NCI-H187 (cell line): ENCODE measurements around the gene CABCOCO1.

Experiments
- DNase-seq, 2 experiments: peaks; one replicate each; lab custom pipeline; 2025; lab: John Stamatoyannopoulos, UW

Gene CABCOCO1

GRCh38 chr10:61786728-61787127, 124.0 kb downstream of the CABCOCO1 start:
- DNase-seq = no peak

GRCh38 chr10:61787170-61787569, 124.4 kb downstream of the CABCOCO1 start:
- no peak for DNase-seq

DNA sequence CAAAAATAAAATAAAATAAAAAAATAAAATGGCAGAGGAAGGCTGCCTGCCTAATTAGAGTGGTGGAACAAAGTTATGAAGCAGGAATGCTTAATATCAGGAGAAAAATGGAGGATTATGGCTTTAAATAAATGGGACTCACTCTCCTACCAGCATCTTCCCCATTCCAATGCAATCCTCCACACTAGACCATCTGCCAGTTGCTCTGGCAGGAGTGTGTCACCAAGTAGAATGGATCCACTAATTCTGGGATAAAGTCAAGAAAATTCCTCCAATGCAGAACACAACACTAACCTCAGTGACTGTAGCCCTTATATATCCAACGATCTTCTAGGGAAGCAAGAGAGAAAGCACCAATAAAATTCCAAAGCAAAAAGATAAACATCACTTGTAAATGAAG, 126.3 kb downstream of the CABCOCO1 start:
- DNase-seq = no peak

DNA sequence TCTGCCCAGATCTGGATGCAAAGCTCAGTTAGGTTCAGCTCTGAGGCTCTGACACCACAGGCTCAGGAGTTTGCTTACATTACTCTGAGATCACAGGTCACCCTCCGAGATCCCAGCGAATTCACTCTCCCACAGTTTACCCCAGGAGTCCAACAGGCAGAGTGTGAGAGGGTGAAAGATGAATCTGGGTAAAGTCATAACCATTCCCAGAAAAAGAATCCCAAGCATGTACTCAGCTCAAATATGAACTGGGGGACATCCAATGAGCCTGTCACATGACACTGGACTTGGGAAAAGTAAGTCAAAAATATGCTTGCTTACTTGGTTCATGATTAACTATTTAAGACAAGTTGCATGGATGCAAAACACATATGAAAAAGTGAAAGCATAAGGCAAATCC, 128.5 kb downstream of the CABCOCO1 start:
- no peak for DNase-seq

DNA sequence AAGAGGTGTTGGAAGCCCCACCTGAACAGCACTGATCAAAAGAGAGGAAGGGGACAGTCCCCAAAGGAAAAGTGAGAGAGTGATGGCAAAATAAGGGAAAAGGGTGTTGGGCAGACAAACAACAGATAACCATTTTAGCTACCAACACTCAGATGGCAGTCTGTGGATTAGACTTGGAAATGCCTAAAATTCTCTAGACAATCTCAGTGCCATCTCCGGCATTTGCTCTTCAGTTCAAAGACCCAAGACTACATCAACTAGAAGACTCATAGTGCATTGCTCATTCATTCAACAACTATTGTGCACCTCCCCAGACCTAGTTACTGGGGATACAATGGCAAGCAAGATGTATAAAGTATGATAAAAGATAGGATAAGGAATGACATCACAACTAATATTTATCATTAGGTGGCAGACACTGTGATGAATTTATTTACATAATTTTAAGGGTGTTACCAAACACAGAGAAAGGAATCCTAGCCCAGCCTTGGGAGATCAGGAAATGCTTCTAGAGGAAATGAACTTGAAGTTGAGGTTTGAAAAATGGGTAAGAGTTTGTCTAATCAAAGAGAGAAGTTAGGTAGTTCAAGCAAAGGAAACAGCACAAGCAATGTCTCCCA, 129.5 kb downstream of the CABCOCO1 start:
- no peak for DNase-seq

DNA sequence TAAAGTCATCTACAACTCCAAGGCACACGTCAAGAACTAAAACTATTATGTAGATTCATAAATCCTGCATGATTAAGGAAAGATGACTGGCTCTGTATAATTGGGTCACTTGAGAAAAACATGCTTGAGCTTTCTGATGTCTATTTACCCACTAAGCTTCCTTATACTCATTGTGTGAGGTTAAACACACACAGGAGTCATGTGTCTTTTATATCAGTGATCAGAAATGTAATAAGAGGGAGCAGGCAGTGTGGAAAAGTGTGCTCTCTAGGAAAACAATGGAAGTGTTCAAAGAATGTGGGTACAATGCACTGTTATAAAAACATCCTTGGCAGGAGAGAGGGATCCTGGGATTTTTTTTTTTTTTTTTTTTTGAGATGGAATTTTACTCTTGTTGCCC, 130.2 kb downstream of the CABCOCO1 start:
- no peak for DNase-seq

GRCh38 chr10:61793760-61794703, 131.3 kb downstream of the CABCOCO1 start:
- DNase-seq = peak; percentile 15 to 34

- no peak for DNase-seq
These were observed 132.4 kb downstream of the CABCOCO1 start for GRCh38 chr10:61795147-61795546.

DNA sequence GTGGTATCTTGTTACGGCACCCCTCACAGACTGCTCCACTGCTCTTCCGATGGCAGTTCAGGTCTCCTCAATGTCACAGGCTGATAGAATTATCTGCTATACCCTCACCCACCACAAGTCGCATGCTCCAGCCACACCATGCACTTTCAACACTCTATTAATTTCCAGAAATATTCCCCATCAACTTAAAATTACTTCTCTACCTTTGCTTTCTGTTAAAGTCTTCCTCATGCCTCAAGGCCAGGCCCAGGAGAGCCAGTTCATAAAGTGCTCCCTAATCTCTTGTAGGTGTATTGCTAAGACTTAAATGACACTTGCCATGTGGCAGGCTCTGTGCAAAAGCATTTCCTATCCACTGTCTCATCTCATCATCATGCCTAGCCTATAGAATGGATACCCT, 132.8 kb downstream of the CABCOCO1 start:
- no peak for DNase-seq

DNA sequence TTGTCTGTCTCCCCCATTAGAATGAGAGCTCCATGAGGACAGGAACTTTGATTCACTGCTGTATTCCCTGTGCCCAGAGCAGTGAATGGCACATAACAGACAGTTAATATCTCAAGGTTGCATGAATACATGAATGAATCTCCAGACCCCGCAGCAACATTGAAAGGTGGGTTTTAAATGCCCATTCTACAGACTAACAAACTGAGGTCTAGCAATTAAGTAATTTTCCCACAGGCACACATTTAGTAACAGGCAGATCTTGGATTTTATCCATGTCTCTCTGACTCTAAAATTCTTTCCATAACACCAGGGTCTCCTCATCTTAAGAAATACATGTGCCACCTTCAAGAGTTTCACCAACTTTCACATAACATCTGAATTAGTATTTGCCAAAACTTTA, 134.1 kb downstream of the CABCOCO1 start:
- DNase-seq = no peak

GRCh38 chr10:61797304-61798153, 134.8 kb downstream of the CABCOCO1 start:
- DNase-seq = no peak

DNA sequence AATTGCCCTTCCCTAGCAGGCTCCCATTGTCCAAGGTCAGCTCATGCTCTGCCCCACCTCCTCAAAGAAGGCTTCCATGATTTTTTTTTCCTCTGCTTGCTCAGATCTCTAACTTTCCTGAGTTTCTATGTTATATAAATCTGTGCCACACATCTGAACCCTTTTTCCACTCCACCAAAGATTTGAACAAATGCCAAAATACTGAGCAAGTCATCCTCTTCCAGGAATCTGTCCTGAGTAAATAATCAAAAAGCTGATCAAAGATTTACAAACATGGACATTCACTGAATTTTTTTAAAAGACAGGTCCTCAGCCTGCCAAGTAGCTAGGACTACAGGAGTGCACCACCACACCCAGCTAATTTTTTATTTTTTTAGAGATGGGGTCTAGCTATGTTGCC, 136.0 kb downstream of the CABCOCO1 start:
- DNase-seq = no peak

- no peak for DNase-seq
These were observed 138.8 kb downstream of the CABCOCO1 start for GRCh38 chr10:61801484-61801883.

- no peak for DNase-seq
These were observed 140.5 kb downstream of the CABCOCO1 start for GRCh38 chr10:61803269-61803668.

- DNase-seq = no peak
These were observed 141.7 kb downstream of the CABCOCO1 start for GRCh38 chr10:61804414-61804813.

DNA sequence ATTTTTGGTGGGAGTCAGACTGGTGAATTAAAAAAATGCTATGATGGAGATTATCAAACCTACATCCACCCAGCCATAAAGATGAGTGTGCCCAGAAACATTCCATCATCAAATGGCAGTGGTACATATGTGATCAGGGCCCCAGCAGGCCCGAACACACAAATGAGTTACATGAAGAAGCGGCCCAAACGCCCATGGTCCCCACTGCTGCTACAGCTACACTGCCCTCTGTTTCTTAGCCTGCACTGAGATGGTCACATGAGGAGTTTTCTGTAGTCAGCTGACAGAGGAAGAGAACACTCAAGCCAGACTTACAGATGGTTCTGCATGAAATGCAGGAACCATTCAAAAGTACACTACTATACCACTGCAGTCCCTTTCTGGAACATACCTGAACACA, 142.4 kb downstream of the CABCOCO1 start:
- no peak for DNase-seq

GRCh38 chr10:61810263-61810662, 147.5 kb downstream of the CABCOCO1 start:
- no peak for DNase-seq

GRCh38 chr10:61812052-61812721, 149.5 kb downstream of the CABCOCO1 start:
- no peak for DNase-seq

GRCh38 chr10:61812920-61813319, 150.2 kb downstream of the CABCOCO1 start:
- no peak for DNase-seq

- DNase-seq = no peak
These were observed 151.4 kb downstream of the CABCOCO1 start for GRCh38 chr10:61814160-61814559.

DNA sequence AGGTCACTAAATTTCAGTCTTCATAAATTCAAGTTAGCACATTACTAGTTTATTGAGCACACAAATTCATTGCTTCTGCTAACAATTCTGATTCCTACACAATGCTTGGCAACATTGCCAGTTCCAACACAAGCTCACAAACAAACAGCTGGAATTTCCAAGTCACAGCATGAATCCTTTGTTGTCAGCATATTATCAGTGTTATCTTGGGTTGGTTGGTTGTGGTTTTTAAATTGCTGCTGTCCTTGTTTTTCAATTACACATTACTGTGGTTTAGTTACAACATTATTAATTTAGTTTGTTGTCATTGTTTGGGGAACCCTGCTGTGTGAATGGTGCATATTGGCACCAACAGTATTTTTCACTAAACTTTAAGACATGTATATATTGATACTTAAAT, 152.8 kb downstream of the CABCOCO1 start:
- DNase-seq = no peak
